ENCODE data around the gene SPATA3. TPM values are rescaled to one million over a fixed set of nuclear protein-coding genes. Genes with fewer than 3 reads are reported as not detected.

SPATA3 gene
- total RNA-seq, 1 experiment from 2014 or later, result not detected

DNA sequence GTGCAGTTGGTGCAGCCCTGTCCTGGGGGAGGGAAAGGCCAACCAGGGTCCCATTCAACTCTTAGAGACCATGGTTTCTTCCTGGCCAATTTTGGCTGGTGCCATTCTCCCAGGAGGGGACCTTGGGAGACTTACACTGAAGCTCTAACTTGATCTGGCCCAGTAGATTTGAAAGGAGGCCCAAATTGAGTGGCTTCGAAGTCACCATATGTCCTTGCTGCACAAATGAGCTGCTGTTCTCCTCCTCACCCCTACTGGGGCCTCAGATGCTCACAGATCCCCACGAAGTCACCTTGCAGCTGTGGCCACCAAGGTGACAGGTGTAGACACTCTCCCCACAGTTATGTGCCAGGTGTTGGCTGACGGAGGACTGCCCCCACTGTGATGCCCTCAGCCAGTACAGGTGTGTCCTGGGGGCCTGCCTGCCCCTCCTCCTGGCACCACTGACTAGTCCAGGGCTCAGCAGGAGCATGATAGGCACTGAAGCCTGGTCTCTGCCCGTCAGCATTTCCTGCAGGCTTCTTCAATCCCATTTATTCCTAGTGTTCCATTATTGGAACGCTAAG, 36.7 kb downstream of the SPATA3 start:
- no peaks in the 10 kb centered on the region for H3K27me3 ChIP-seq (replicated peaks; ENCODE audit: control insufficient read depth, insufficient read depth, low read length)
- peaks cover 62% of the 10 kb centered on the region for H3K4me1 ChIP-seq
- no peak for DNase-seq
- H3K4me3 Mint-ChIP-seq (ENCODE audit: unreplicated experiment), result no peak overlapping the region
- no TSS peak for BruUV-seq (replicated peaks)
- intact Hi-C loops (cut with micrococcal nuclease; ENCODE audit: unreplicated experiment), result no loop called here
- H3K27ac Mint-ChIP-seq (ENCODE audit: unreplicated experiment), result peak overlapping the region; percentile 97
- H3K9me3 ChIP-seq, result no peaks in the 10 kb centered on the region
- no peaks in the 10 kb centered on the region for H3K36me3 Mint-ChIP-seq (ENCODE audit: insufficient read depth, unreplicated experiment)
- TF ChIP-seq, protein P1, sequence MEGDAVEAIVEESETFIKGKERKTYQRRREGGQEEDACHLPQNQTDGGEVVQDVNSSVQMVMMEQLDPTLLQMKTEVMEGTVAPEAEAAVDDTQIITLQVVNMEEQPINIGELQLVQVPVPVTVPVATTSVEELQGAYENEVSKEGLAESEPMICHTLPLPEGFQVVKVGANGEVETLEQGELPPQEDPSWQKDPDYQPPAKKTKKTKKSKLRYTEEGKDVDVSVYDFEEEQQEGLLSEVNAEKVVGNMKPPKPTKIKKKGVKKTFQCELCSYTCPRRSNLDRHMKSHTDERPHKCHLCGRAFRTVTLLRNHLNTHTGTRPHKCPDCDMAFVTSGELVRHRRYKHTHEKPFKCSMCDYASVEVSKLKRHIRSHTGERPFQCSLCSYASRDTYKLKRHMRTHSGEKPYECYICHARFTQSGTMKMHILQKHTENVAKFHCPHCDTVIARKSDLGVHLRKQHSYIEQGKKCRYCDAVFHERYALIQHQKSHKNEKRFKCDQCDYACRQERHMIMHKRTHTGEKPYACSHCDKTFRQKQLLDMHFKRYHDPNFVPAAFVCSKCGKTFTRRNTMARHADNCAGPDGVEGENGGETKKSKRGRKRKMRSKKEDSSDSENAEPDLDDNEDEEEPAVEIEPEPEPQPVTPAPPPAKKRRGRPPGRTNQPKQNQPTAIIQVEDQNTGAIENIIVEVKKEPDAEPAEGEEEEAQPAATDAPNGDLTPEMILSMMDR (IDR thresholded peaks at IDR 0.05; ENCODE audit: insufficient read depth in 1 of 2, low read depth in 1 of 2, low read length in 1 of 2, severe bottlenecking in 1 of 2, unreplicated experiment in 1 of 2), result no peak
- no peak overlapping the region for H3K4me3 ChIP-seq (ENCODE audit: low read depth, low read length)
- H3K4me1 Mint-ChIP-seq (ENCODE audit: low read depth, unreplicated experiment), result peaks cover 17% of the 10 kb centered on the region
- no peaks in the 10 kb centered on the region for H3K9me3 Mint-ChIP-seq (ENCODE audit: unreplicated experiment)
- ChIA-PET POLR2A (no interaction called here), CTCF (interaction anchor here (0.7 kb wide), 1 partner anchor 1538 kb away, joined by 4 read pairs; no protein-coding TSS in a partner anchor)
- H3K36me3 ChIP-seq (ENCODE audit: control insufficient read depth, insufficient read depth, low read length), result no peaks in the 10 kb centered on the region
- H3K27me3 Mint-ChIP-seq (ENCODE audit: insufficient read depth, unreplicated experiment), result no peaks in the 10 kb centered on the region

DNA sequence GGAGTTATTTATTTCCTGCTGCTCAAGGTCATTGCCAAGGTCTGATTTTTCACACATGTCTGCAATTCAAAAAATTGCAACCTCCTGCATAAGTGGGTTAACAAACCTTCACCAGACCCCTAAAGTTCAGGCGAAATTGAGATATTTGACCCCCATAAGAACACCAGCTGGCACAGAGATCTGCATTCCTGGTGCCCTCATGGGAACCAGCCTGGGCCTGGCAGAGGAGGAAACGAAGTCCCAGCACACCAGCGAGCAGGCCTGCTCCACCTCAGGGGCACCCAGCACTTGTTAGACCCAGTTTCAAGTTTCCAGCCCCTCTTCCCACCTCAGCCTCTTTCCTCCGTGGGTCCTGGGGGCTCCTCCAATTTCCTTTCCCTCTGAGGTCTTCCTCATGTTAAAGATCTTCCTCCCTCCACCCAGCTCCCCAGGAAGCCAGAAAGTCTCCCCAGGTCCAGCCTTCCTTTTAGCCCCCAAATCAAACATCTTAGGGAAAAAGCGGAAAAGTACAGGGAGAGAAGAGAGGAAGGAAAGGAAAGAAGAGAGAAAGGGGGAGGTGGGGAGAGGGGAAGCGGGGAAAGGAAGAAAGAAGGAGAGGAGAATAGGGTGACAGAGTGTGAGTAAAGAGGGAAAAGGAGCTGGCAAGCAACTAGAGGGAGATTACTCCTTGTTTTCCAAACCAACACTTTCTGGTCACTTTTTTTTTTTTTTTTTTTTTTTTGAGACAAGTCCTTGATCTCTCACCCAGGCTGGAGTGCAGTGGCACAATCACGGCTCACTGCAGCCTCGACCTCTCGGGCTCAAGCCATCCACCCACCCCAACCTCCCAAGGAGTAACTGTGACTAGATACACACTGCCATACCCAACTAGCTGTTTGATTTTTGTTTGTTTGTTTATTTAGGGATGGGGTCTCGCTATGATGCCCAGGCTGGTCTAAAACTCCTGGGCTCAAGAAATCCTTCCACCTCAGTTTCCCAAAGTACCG, 37.5 kb downstream of the SPATA3 start:
- H3K4me1 Mint-ChIP-seq (ENCODE audit: low read depth, unreplicated experiment), result peaks cover 17% of the 10 kb centered on the region
- Histone ChIP-seq H3K27me3 (replicated peaks; ENCODE audit: control insufficient read depth, insufficient read depth, low read length) (no peaks in the 10 kb centered on the region), H3K4me3 (ENCODE audit: low read depth, low read length) (no peak overlapping the region), H3K4me1 (peaks cover 62% of the 10 kb centered on the region), H3K36me3 (ENCODE audit: control insufficient read depth, insufficient read depth, low read length) (no peaks in the 10 kb centered on the region), H3K9me3 (no peaks in the 10 kb centered on the region)
- TF ChIP-seq, protein P1 (IDR thresholded peaks at IDR 0.05; ENCODE audit: insufficient read depth in 1 of 2, low read depth in 1 of 2, low read length in 1 of 2, severe bottlenecking in 1 of 2, unreplicated experiment in 1 of 2), result no peak
- POLR2A ChIA-PET, result interaction anchor here (0.6 kb wide), 1 partner anchor 20 kb away, joined by 5 read pairs; no protein-coding TSS in a partner anchor
- intact Hi-C loops (cut with micrococcal nuclease; ENCODE audit: unreplicated experiment), result loop anchor here (1.0 to 2.0 kb wide), 4 partner anchors 17 to 163 kb away; no protein-coding TSS in a partner anchor
- H3K4me3 Mint-ChIP-seq (ENCODE audit: unreplicated experiment), result peak overlapping the region; percentile 66
- no peaks in the 10 kb centered on the region for H3K27me3 Mint-ChIP-seq (ENCODE audit: insufficient read depth, unreplicated experiment)
- no peaks in the 10 kb centered on the region for H3K9me3 Mint-ChIP-seq (ENCODE audit: unreplicated experiment)
- CTCF ChIA-PET, result interaction anchor here (0.7 to 1.0 kb wide), 3 partner anchors 19 to 1539 kb away, joined by 3 to 4 read pairs (median 3); no protein-coding TSS in a partner anchor
- peak in 1 of 2 experiments; percentile 66 for DNase-seq
- peaks cover 2% of the 10 kb centered on the region for H3K36me3 Mint-ChIP-seq (ENCODE audit: insufficient read depth, unreplicated experiment)
- peak overlapping the region; percentile 97 for H3K27ac Mint-ChIP-seq (ENCODE audit: unreplicated experiment)
- TSS peak; percentile 28 for BruUV-seq (replicated peaks)

- ChIA-PET POLR2A (no interaction called here), CTCF (no interaction called here)
- Mint-ChIP-seq H3K36me3 (ENCODE audit: insufficient read depth, unreplicated experiment) (peaks cover 12% of the 10 kb centered on the region), H3K27ac (ENCODE audit: unreplicated experiment) (peak overlapping the region; percentile 97), H3K4me1 (ENCODE audit: low read depth, unreplicated experiment) (peaks cover 17% of the 10 kb centered on the region), H3K4me3 (ENCODE audit: unreplicated experiment) (no peak overlapping the region), H3K9me3 (ENCODE audit: unreplicated experiment) (no peaks in the 10 kb centered on the region), H3K27me3 (ENCODE audit: insufficient read depth, unreplicated experiment) (no peaks in the 10 kb centered on the region)
- no TSS peak for BruUV-seq (replicated peaks)
- H3K4me3 ChIP-seq (ENCODE audit: low read depth, low read length), result no peak overlapping the region
- H3K4me1 ChIP-seq, result peaks cover 63% of the 10 kb centered on the region
- intact Hi-C loops (cut with micrococcal nuclease; ENCODE audit: unreplicated experiment), result loop anchor here (1.0 to 2.0 kb wide), 4 partner anchors 16 to 164 kb away; no protein-coding TSS in a partner anchor
- DNase-seq, result peak; percentile 66 to 70
- no peaks in the 10 kb centered on the region for H3K27me3 ChIP-seq (replicated peaks; ENCODE audit: control insufficient read depth, insufficient read depth, low read length)
- H3K36me3 ChIP-seq (ENCODE audit: control insufficient read depth, insufficient read depth, low read length), result no peaks in the 10 kb centered on the region
- TF ChIP-seq, protein P1 (IDR thresholded peaks at IDR 0.05; ENCODE audit: insufficient read depth in 1 of 2, low read depth in 1 of 2, low read length in 1 of 2, severe bottlenecking in 1 of 2, unreplicated experiment in 1 of 2), result no peak
- no peaks in the 10 kb centered on the region for H3K9me3 ChIP-seq
These were observed 38.5 kb downstream of the SPATA3 start for GRCh38 chr2:231034291-231034882.

Data from Caco-2 (cell line).